ENCODE measurements around the gene FXN. TPM values are rescaled to one million over a fixed set of nuclear protein-coding genes. Genes with fewer than 3 reads are reported as not detected.

FXN gene
- polyA plus RNA-seq, 3 donors: 9.1 to 27.3 (median 15.9) TPM

DNA sequence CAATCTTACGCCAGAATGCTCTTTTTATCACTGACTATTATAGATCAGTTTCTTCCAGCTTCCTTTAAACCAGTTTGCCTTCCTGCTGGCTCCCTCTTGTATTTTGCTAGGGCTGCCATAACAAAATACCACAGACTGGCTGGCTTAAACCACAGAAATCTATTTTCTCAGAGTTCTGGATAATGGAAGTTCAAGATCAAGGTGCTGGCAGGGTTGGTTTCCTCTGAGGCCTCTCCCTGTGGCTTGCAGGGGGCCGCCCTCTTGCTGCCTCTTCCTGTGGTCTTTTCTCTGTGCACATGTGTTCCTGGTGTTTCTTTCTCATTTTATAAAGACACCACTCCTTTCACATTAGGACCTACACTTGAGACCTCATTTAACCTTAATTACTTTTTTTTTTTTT lies 6.8 kb upstream of the FXN start:
- Histone ChIP-seq H3K27me3 (ENCODE audit: control insufficient read depth in 2 of 2, insufficient read depth in 2 of 2, low read length in 2 of 2) (no peaks in the 10 kb centered on the region), H3K79me2 (ENCODE audit: insufficient read depth, low read length) (no peaks in the 10 kb centered on the region), H4K20me1 (ENCODE audit: insufficient read depth, low read length) (no peaks in the 10 kb centered on the region), H3K4me2 (replicated peaks; ENCODE audit: extremely low read depth, low read length, poor library complexity, severe bottlenecking) (no peak overlapping the region), H3K27ac (ENCODE audit: low read depth in 1 of 2, low read length in 2 of 2) (no peak overlapping the region), H2AFZ (ENCODE audit: insufficient read depth, low read depth, low read length, poor library complexity, severe bottlenecking) (peak overlapping the region; percentile 32), H3K9ac (ENCODE audit: insufficient read depth, low read length, poor library complexity, severe bottlenecking) (no peak overlapping the region), H3K4me1 (ENCODE audit: control insufficient read depth in 1 of 2, insufficient read depth in 2 of 2, low read length in 2 of 2) (no peaks in the 10 kb centered on the region), H3K9me3 (replicated peaks in 1 of 2; ENCODE audit: control insufficient read depth in 1 of 2, insufficient read depth in 1 of 2, low read length in 2 of 2) (peaks cover 0 to 6% of the 10 kb centered on the region in 2 donors), H3K36me3 (replicated peaks in 1 of 2; ENCODE audit: control insufficient read depth in 1 of 2, insufficient read depth in 2 of 2, low read length in 2 of 2) (no peaks in the 10 kb centered on the region), H3K4me3 (replicated peaks in 1 of 3; ENCODE audit: low read depth in 2 of 3, low read length in 3 of 3) (no peak overlapping the region)
- peak overlapping the region in 1 of 2 donors; percentile 43 for H3K4me3 Mint-ChIP-seq
- peaks cover 14% of the 10 kb centered on the region for H3K4me1 Mint-ChIP-seq
- H3K36me3 Mint-ChIP-seq: no peaks in the 10 kb centered on the region
- H3K9me3 Mint-ChIP-seq: peaks cover 0 to 11% (median 8%) of the 10 kb centered on the region in 7 donors
- WGBS (ENCODE audit: insufficient coverage): 23% methylated on average over 2 of the region's 2 CpGs
- intact Hi-C loops (cut with micrococcal nuclease): loop anchor here in 1 of 2 donors (10.0 kb wide), 1 partner anchor 444 kb away; no protein-coding TSS in a partner anchor
- TF ChIP-seq, protein P1, sequence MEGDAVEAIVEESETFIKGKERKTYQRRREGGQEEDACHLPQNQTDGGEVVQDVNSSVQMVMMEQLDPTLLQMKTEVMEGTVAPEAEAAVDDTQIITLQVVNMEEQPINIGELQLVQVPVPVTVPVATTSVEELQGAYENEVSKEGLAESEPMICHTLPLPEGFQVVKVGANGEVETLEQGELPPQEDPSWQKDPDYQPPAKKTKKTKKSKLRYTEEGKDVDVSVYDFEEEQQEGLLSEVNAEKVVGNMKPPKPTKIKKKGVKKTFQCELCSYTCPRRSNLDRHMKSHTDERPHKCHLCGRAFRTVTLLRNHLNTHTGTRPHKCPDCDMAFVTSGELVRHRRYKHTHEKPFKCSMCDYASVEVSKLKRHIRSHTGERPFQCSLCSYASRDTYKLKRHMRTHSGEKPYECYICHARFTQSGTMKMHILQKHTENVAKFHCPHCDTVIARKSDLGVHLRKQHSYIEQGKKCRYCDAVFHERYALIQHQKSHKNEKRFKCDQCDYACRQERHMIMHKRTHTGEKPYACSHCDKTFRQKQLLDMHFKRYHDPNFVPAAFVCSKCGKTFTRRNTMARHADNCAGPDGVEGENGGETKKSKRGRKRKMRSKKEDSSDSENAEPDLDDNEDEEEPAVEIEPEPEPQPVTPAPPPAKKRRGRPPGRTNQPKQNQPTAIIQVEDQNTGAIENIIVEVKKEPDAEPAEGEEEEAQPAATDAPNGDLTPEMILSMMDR (IDR thresholded peaks at IDR 0.05): no peak
- H3K27ac Mint-ChIP-seq: no peak overlapping the region
- DNase-seq: no peak
- H3K27me3 Mint-ChIP-seq (ENCODE audit: low read depth in 3 of 3): peaks cover 0 to 5% (median 0%) of the 10 kb centered on the region in 3 donors

DNA sequence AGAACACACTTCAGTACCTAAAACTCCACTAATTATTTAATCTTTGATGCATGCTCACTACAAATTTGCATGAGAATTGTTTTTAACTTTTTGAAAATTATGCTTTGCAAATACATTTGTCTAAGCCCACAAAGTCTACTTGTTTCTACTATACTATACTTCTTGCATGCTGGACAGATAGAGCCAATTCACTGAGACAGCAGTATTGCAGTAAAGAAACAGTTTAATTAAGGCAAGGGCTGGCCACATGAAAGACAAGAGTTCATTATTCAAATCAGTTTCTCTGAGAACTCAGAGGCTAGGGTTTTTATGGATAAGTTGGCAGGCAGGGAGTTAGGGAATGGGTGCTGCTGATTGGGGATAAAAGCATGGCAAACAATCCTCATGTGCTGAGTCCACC lies 6.0 kb upstream of the FXN start:
- no peak overlapping the region for H3K27ac ChIP-seq (ENCODE audit: low read depth in 1 of 2, low read length in 2 of 2)
- H3K27me3 Mint-ChIP-seq (ENCODE audit: low read depth in 3 of 3): peaks cover 0 to 5% (median 0%) of the 10 kb centered on the region in 3 donors
- H3K4me1 Mint-ChIP-seq: peaks cover 14% of the 10 kb centered on the region
- no peaks in the 10 kb centered on the region for H4K20me1 ChIP-seq (ENCODE audit: insufficient read depth, low read length)
- H3K36me3 ChIP-seq (replicated peaks in 1 of 2; ENCODE audit: control insufficient read depth in 1 of 2, insufficient read depth in 2 of 2, low read length in 2 of 2): no peaks in the 10 kb centered on the region
- H3K79me2 ChIP-seq (ENCODE audit: insufficient read depth, low read length): no peaks in the 10 kb centered on the region
- intact Hi-C loops (cut with micrococcal nuclease): loop anchor here in 1 of 2 donors (10.0 kb wide), 1 partner anchor 445 kb away; no protein-coding TSS in a partner anchor
- no peaks in the 10 kb centered on the region for H3K36me3 Mint-ChIP-seq
- peaks cover 0 to 11% (median 8%) of the 10 kb centered on the region in 7 donors for H3K9me3 Mint-ChIP-seq
- H2AFZ ChIP-seq (ENCODE audit: insufficient read depth, low read depth, low read length, poor library complexity, severe bottlenecking): no peak overlapping the region
- H3K4me3 Mint-ChIP-seq: no peak overlapping the region
- peaks cover 0 to 6% of the 10 kb centered on the region in 2 donors for H3K9me3 ChIP-seq (replicated peaks in 1 of 2; ENCODE audit: control insufficient read depth in 1 of 2, insufficient read depth in 1 of 2, low read length in 2 of 2)
- no peaks in the 10 kb centered on the region for H3K27me3 ChIP-seq (ENCODE audit: control insufficient read depth in 2 of 2, insufficient read depth in 2 of 2, low read length in 2 of 2)
- DNase-seq: no peak
- H3K27ac Mint-ChIP-seq: no peak overlapping the region
- no peak overlapping the region for H3K4me3 ChIP-seq (replicated peaks in 1 of 3; ENCODE audit: low read depth in 2 of 3, low read length in 3 of 3)
- H3K9ac ChIP-seq (ENCODE audit: insufficient read depth, low read length, poor library complexity, severe bottlenecking): no peak overlapping the region
- H3K4me1 ChIP-seq (ENCODE audit: control insufficient read depth in 1 of 2, insufficient read depth in 2 of 2, low read length in 2 of 2): no peaks in the 10 kb centered on the region
- TF ChIP-seq, protein P1 (IDR thresholded peaks at IDR 0.05): no peak
- H3K4me2 ChIP-seq (replicated peaks; ENCODE audit: extremely low read depth, low read length, poor library complexity, severe bottlenecking): no peak overlapping the region
